WTC11 (cell line): Measurements from ENCODE around the gene ALK. TPM values are rescaled to one million over a fixed set of nuclear protein-coding genes. Genes with fewer than 3 reads are reported as not detected.

Experiments
- ATAC-seq: fragments of 200-7000 bp; cut with Tn5 transposase; 2 replicates; pipeline ENCODE4 v1.10.0; 2021; ENCODE audit warnings: mild to moderate bottlenecking, moderate library complexity
- CTCF ChIA-PET: fragments of 300-600 bp; sonication (Branson Sonifier 250); formaldehyde crosslinking; loops from one replicate; lab custom pipeline; 2021; ENCODE audit warnings: antibody characterized with exemption; lab: Charles Lee
- POLR2A ChIA-PET: fragments of 350-600 bp; sonication (Branson Sonifier 250); formaldehyde crosslinking; loops from one replicate; lab custom pipeline; 2021; ENCODE audit warnings: antibody characterized with exemption; lab: Charles Lee
- DNase-seq: peaks from one replicate; pipeline ENCODE4 v3.0.0; 2021; ENCODE audit warnings: low spot score
- H3K27ac Mint-ChIP-seq: 2 replicates; pipeline ENCODE4 v1.8.0; 2021; ENCODE audit warnings: mixed read lengths
- H3K27me3 Mint-ChIP-seq: 2 replicates; pipeline ENCODE4 v1.8.0; 2021; ENCODE audit warnings: low read depth, mild to moderate bottlenecking, moderate library complexity, mixed read lengths
- H3K36me3 Mint-ChIP-seq: 2 replicates; pipeline ENCODE4 v1.8.0; 2021; ENCODE audit warnings: mixed read lengths
- H3K4me1 Mint-ChIP-seq: 2 replicates; pipeline ENCODE4 v1.8.0; 2022; ENCODE audit warnings: mixed read lengths
- H3K4me3 Mint-ChIP-seq: 2 replicates; pipeline ENCODE4 v1.8.0; 2021; ENCODE audit warnings: mild to moderate bottlenecking, moderate library complexity, mixed read lengths
- H3K9me3 Mint-ChIP-seq: 2 replicates; pipeline ENCODE4 v1.8.0; 2021; ENCODE audit warnings: mixed read lengths
- E2F5 ChIP-seq: sonication (generic); formaldehyde crosslinking; IDR thresholded peaks from 2 replicates; pipeline ENCODE4 v1.8.1; 2022; ENCODE audit warnings: mild to moderate bottlenecking, moderate library complexity, missing genetic modification reagents
- FOXP1 ChIP-seq: sonication (generic); formaldehyde crosslinking; IDR thresholded peaks from 2 replicates; pipeline ENCODE4 v1.8.0; 2022; ENCODE audit warnings: missing genetic modification reagents, mild to moderate bottlenecking, moderate library complexity, borderline replicate concordance
- HMGA2 ChIP-seq: fragments of 250-450 bp; sonication (Bioruptor Pico); IDR thresholded peaks from 2 replicates; pipeline ENCODE4 v1.4.0; 2021; ENCODE audit warnings: mild to moderate bottlenecking, moderate library complexity
- HMGXB4 ChIP-seq: sonication (generic); formaldehyde crosslinking; IDR thresholded peaks from 2 replicates; pipeline ENCODE4 v1.8.1; 2023; ENCODE audit warnings: mild to moderate bottlenecking, moderate library complexity, missing genetic modification reagents
- IRF1 ChIP-seq: sonication (generic); formaldehyde crosslinking; IDR thresholded peaks from 2 replicates; pipeline ENCODE4 v1.8.0; 2023; ENCODE audit warnings: missing genetic modification reagents
- IRF2 ChIP-seq: sonication (generic); formaldehyde crosslinking; IDR thresholded peaks from 2 replicates; pipeline ENCODE4 v1.8.0; 2022; ENCODE audit warnings: low read depth, missing genetic modification reagents, borderline replicate concordance
- MYBL2 ChIP-seq: sonication (generic); formaldehyde crosslinking; IDR thresholded peaks from 2 replicates; pipeline ENCODE4 v1.8.1; 2023; ENCODE audit warnings: mild to moderate bottlenecking, moderate library complexity, missing genetic modification reagents
- NR1H2 ChIP-seq: sonication (generic); formaldehyde crosslinking; IDR thresholded peaks from 2 replicates; pipeline ENCODE4 v1.9.0; 2021; ENCODE audit warnings: mild to moderate bottlenecking, moderate library complexity, missing genetic modification reagents
- SMAD4 ChIP-seq: sonication (generic); formaldehyde crosslinking; IDR thresholded peaks from 2 replicates; pipeline ENCODE4 v1.8.0; 2022; ENCODE audit warnings: mild to moderate bottlenecking, missing genetic modification reagents
- TP53 ChIP-seq: sonication (generic); formaldehyde crosslinking; IDR thresholded peaks from 2 replicates; pipeline ENCODE4 v1.8.1; 2023; ENCODE audit warnings: mild to moderate bottlenecking, missing genetic modification reagents
- ZNF281 ChIP-seq: sonication (generic); formaldehyde crosslinking; IDR thresholded peaks from 2 replicates; pipeline ENCODE4 v1.8.0; 2023; ENCODE audit warnings: mild to moderate bottlenecking, missing genetic modification reagents
- ZNF396 ChIP-seq: fragments of 250-450 bp; sonication (Bioruptor Pico); IDR thresholded peaks from 2 replicates; pipeline ENCODE4 v1.8.0; 2021; ENCODE audit warnings: mild to moderate bottlenecking, moderate library complexity, borderline replicate concordance
- total RNA-seq: library from RNA; stranded (reverse); gene quantifications from 3 replicates; pipeline ENCODE4 v1.2.3, GENCODE V29; 2021
- TF ChIP-seq, protein P1 (sequence below): fragments of 200-600 bp; IDR thresholded peaks from 2 replicates; pipeline ENCODE4 v1.8.0; 2022; ENCODE audit warnings: antibody characterized with exemption
- TF ChIP-seq, protein P2 (sequence below): sonication (generic); formaldehyde crosslinking; IDR thresholded peaks from 2 replicates; pipeline ENCODE4 v1.8.0; 2022; ENCODE audit warnings: mild to moderate bottlenecking, missing genetic modification reagents
- TF ChIP-seq, protein P3 (sequence below): sonication (generic); formaldehyde crosslinking; IDR thresholded peaks from 2 replicates; pipeline ENCODE4 v1.8.0; 2022; ENCODE audit warnings: mild to moderate bottlenecking, missing genetic modification reagents

The ALK gene
- total RNA-seq, 1 experiment from 2014 or later, result not detected

GRCh38 chr2:29705616-29706015 is 215.8 kb downstream of the ALK start (continued):
- TF ChIP-seq E2F5 (CRISPR knock-in tag) (no peak), IRF2 (CRISPR knock-in tag) (no peak), ZNF281 (no peak), MYBL2 (no peak)
- TF ChIP-seq, all 79 proteins: peak for 0

DNA sequence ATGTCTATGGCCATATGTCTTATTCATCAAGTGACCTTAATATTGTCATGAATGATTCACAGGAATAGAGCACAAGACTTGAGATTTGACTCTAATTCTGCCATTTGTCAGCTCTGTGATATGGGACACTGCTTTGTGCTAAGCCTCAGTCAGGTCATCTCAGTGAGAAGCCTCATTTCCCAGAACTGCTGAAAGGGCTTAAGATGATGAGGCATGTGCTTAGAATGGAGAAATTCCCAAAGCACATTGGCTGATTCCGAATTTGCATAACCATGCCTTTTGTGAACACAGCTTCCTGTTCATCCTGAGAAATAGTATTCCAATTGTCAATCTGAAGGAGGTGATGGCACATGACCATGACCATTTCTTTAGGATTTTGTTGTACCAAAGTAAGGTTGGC is 218.1 kb downstream of the ALK start:
- CTCF ChIA-PET, result no interaction called here
- DNase-seq (no peak), ATAC-seq (no peak)
- H3K27ac Mint-ChIP-seq, result no peak overlapping the region
- H3K36me3 Mint-ChIP-seq, result no peaks in the 10 kb centered on the region
- H3K27me3 Mint-ChIP-seq, result no peaks in the 10 kb centered on the region; the same call in 1 of the 2 replicates
- POLR2A ChIA-PET, result interaction anchor here (1.1 kb wide), 1 partner anchor 15 kb away, joined by 3 read pairs; no protein-coding TSS in a partner anchor
- H3K4me1 Mint-ChIP-seq, result peaks cover 11% of the 10 kb centered on the region
- no peak overlapping the region for H3K4me3 Mint-ChIP-seq
- peaks cover 3% of the 10 kb centered on the region; the same call in 1 of the 2 replicates for H3K9me3 Mint-ChIP-seq
- TF ChIP-seq TP53 (CRISPR knock-in tag) (no peak), IRF1 (no peak), IRF2 (CRISPR knock-in tag) (no peak), NR1H2 (CRISPR knock-in tag) (no peak)
- TF ChIP-seq, protein P1, sequence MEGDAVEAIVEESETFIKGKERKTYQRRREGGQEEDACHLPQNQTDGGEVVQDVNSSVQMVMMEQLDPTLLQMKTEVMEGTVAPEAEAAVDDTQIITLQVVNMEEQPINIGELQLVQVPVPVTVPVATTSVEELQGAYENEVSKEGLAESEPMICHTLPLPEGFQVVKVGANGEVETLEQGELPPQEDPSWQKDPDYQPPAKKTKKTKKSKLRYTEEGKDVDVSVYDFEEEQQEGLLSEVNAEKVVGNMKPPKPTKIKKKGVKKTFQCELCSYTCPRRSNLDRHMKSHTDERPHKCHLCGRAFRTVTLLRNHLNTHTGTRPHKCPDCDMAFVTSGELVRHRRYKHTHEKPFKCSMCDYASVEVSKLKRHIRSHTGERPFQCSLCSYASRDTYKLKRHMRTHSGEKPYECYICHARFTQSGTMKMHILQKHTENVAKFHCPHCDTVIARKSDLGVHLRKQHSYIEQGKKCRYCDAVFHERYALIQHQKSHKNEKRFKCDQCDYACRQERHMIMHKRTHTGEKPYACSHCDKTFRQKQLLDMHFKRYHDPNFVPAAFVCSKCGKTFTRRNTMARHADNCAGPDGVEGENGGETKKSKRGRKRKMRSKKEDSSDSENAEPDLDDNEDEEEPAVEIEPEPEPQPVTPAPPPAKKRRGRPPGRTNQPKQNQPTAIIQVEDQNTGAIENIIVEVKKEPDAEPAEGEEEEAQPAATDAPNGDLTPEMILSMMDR, result no peak
- TF ChIP-seq, protein P2, sequence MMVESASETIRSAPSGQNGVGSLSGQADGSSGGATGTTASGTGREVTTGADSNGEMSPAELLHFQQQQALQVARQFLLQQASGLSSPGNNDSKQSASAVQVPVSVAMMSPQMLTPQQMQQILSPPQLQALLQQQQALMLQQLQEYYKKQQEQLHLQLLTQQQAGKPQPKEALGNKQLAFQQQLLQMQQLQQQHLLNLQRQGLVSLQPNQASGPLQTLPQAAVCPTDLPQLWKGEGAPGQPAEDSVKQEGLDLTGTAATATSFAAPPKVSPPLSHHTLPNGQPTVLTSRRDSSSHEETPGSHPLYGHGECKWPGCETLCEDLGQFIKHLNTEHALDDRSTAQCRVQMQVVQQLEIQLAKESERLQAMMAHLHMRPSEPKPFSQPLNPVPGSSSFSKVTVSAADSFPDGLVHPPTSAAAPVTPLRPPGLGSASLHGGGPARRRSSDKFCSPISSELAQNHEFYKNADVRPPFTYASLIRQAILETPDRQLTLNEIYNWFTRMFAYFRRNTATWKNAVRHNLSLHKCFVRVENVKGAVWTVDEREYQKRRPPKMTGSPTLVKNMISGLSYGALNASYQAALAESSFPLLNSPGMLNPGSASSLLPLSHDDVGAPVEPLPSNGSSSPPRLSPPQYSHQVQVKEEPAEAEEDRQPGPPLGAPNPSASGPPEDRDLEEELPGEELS (CRISPR knock-in tag), result no peak

DNA sequence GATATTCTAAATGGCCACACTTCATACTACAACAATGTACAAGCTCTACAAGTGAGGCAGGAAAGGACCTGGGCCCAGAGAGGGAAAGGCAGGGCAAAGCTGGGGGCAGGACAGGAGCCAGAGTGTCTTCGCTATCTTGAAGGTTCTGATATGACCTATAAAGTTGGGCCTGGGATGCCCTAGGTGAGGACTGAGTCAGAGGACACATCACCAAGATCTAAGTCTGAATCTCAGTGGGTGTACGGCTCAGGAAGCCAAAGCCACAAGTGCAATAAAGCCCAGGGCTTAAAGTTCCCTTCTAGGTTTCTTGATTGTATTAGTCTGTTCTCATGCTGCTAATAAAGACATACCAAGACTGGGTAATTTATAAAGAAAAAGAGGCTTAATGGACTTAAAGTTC is 219.1 kb downstream of the ALK start:
- Mint-ChIP-seq H3K4me1 (peaks cover 13% of the 10 kb centered on the region), H3K27me3 (no peaks in the 10 kb centered on the region; the same call in 1 of the 2 replicates), H3K27ac (no peak overlapping the region), H3K36me3 (no peaks in the 10 kb centered on the region), H3K4me3 (no peak overlapping the region), H3K9me3 (peaks cover 3% of the 10 kb centered on the region; the same call in 1 of the 2 replicates)
- POLR2A ChIA-PET, result no interaction called here
- ATAC-seq (no peak), DNase-seq (no peak)
- CTCF ChIA-PET, result no interaction called here
- TF ChIP-seq HMGA2 (CRISPR knock-in tag), result no peak
- TF ChIP-seq, protein P2 (CRISPR knock-in tag), result no peak
- no peak for TF ChIP-seq HMGXB4 (CRISPR knock-in tag)
- no peak for TF ChIP-seq FOXP1
- TF ChIP-seq SMAD4 (CRISPR knock-in tag), result no peak
- TF ChIP-seq, protein P3, sequence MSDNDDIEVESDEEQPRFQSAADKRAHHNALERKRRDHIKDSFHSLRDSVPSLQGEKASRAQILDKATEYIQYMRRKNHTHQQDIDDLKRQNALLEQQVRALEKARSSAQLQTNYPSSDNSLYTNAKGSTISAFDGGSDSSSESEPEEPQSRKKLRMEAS (CRISPR knock-in tag), result no peak
- TF ChIP-seq ZNF396, result no peak
